Measurements from ENCODE around the gene RAB9A. TPM values are rescaled to one million over a fixed set of nuclear protein-coding genes. Genes with fewer than 3 reads are reported as not detected.
A peak's percentile ranks its signal among the peaks of the same experiment; 100 is the strongest.

The RAB9A gene
- total and polyA plus RNA-seq, 10 of the 15 experiments (the other 5 are each of a cell fraction or from before 2014, with no cell fraction given): 42.1 to 142 (median 49.9) TPM

- TF ChIP-seq ZBTB40 (IDR thresholded peaks at IDR 0.05; ENCODE audit: borderline replicate concordance) (no peak), ZBED1 (IDR thresholded peaks at IDR 0.05; ENCODE audit: borderline replicate concordance) (no peak), GABPA (IDR thresholded peaks at IDR 0.05; ENCODE audit: low read depth) (no peak), RELA (IDR thresholded peaks at IDR 0.05; ENCODE audit: borderline replicate concordance, partially characterized antibody) (no peak), YBX1 (IDR thresholded peaks at IDR 0.05) (no peak)
Measured at GRCh38 chrX:13721371-13721770, 32.4 kb downstream of the RAB9A start (continued).

DNA sequence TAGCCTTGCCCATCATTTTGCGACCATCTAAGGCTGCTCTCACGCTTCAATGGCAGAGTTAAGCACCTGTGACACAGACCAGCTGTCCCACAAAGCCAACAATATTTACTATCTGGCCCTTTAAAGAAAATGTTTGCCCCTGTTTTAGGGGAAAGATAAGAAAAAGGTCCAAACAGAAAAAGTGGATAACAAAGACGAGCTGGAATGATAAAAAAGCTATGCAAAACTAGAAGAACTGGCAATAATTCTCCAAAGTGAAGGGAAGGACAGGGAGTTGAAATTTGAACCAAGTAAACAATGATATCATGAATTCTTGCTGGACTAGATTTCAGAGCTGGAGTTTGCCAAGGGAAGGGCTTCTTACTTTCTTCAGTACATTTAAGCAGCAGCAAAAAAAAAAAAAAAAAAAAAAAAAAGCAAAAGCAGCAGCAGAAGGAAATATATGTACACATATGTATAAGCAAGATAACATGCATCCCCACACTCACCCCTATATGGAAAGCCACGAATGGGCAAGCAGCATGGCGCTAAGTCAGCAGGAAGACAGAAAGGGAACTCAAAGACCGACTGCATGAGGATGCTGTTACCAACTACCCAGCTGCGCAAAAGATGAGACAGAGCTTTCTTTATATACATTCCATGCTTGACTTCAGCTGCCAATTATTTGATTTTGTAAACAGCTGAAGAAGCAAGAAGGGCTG lies 33.0 kb downstream of the RAB9A start:
- DNase-seq (ENCODE audit: low read depth, low spot score): no peak
- H2AFZ ChIP-seq (ENCODE audit: control insufficient read depth, low read depth, low read length): no peak overlapping the region
- ChIA-PET SMC1A (ENCODE audit: uncharacterized antibody, unreplicated experiment) (interaction anchor here (1.0 to 2.2 kb wide), 12 partner anchors 9 to 63 kb away, joined by 3 to 14 read pairs (median 4); partner anchors contain the start of genes OFD1 and TRAPPC2), RAD21 (ENCODE audit: unreplicated experiment) (interaction anchor here (0.7 to 1.4 kb wide), 6 partner anchors 13 to 66 kb away, joined by 3 to 6 read pairs (median 4); partner anchors contain the start of genes OFD1 and TRAPPC2), CTCF (interaction anchor here (0.6 to 1.3 kb wide), 4 partner anchors 12 to 908 kb away, joined by 3 to 6 read pairs (median 4); partner anchors contain the start of genes OFD1 and TRAPPC2), POLR2A (interaction anchor here (0.6 to 1.3 kb wide), 5 partner anchors 10 to 34 kb away, joined by 4 to 6 read pairs (median 4); partner anchors contain the start of genes OFD1 and TRAPPC2)
- H3K4me1 ChIP-seq (ENCODE audit: control insufficient read depth, insufficient read depth, low read length): no peaks in the 10 kb centered on the region; the same call in 1 of the 2 replicates
- in situ Hi-C loops (cut with MboI): no loop called here
- no peak overlapping the region for H3K9ac ChIP-seq (ENCODE audit: control insufficient read depth, insufficient read depth, low read length)
- no peaks in the 10 kb centered on the region for H4K20me1 ChIP-seq (ENCODE audit: control insufficient read depth, insufficient read depth)
- TF ChIP-seq PML (IDR thresholded peaks at IDR 0.05; ENCODE audit: low read length) (no peak), ZNF384 (IDR thresholded peaks at IDR 0.05; ENCODE audit: borderline replicate concordance, low read depth, low read length) (peak; percentile 63), ZBTB40 (IDR thresholded peaks at IDR 0.05; ENCODE audit: borderline replicate concordance) (no peak)
- no peaks in the 10 kb centered on the region; the same call in 2 of the 3 replicates for H3K9me3 ChIP-seq (replicated peaks; ENCODE audit: control insufficient read depth, insufficient read depth, low read length)
- intact Hi-C loops (cut with micrococcal nuclease; ENCODE audit: unreplicated experiment): no loop called here
- no peak overlapping the region for H3K4me2 ChIP-seq (ENCODE audit: control insufficient read depth, insufficient read depth)
- no TSS peak for BruUV-seq (replicated peaks)
- H3K36me3 ChIP-seq (ENCODE audit: control insufficient read depth in 2 of 2, insufficient read depth in 2 of 2, low read length in 1 of 2): peaks cover 3 to 15% of the 10 kb centered on the region in 2 experiments; a peak in 3 of 4 replicates
- peaks cover 14% of the 10 kb centered on the region for H3K79me2 ChIP-seq (ENCODE audit: control insufficient read depth, insufficient read depth, low read length)
- ATAC-seq: peak; percentile 67
- WGBS (ENCODE audit: insufficient coverage, insufficient replicate concordance, low lambda C conversion rate, missing lambda C conversion rate): 61% methylated on average over 7 of the region's 7 CpGs
- no peak for FAIRE-seq
- H3K27ac ChIP-seq (ENCODE audit: control insufficient read depth, insufficient read depth): no peak overlapping the region
- H3K27me3 ChIP-seq (replicated peaks in 1 of 2; ENCODE audit: control insufficient read depth in 2 of 2, insufficient read depth in 2 of 2, low read length in 1 of 2): no peaks in the 10 kb centered on the region
- H3K4me3 ChIP-seq: no peak overlapping the region
